NCI-H1105 (cell line): Measurements from ENCODE around the gene C20orf144.

Experiments
- DNase-seq: peaks from one replicate; lab custom pipeline; 2025; lab: John Stamatoyannopoulos, UW

The C20orf144 gene

DNA sequence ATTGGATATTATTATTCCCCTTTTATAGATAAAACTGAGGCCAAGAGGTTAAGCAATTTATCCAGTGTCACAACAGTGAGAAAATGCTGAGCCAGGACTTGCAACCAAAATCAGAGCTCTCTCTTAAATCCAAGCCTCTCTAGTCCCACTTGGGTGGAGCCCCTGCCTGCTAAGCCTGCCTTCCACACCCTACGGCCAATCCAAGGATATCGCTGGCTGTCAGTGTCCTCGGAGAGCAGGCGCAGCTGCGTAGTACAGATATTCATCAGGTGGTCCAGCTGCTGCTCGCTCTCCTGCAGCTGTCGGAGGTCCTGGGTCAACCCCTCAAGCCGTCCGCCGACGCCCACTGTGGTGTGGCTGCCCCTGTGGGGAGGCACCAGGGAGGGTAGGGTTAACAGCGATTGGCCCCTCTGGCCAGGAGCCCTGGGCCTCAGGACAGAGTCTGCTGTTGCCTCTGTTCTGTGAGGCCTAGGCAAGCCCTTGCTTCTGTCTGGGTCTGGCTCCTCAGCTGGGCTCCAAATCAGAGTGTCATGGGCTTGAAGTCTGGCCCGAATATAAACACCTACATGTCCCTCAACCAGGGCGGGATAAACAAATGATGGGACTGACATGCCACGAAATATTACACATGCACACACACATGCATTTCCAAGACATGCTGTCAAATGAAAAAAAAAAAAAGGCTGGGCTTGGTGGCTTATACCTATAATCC lies 16.0 kb downstream of the C20orf144 start:
- DNase-seq: no peak

DNA sequence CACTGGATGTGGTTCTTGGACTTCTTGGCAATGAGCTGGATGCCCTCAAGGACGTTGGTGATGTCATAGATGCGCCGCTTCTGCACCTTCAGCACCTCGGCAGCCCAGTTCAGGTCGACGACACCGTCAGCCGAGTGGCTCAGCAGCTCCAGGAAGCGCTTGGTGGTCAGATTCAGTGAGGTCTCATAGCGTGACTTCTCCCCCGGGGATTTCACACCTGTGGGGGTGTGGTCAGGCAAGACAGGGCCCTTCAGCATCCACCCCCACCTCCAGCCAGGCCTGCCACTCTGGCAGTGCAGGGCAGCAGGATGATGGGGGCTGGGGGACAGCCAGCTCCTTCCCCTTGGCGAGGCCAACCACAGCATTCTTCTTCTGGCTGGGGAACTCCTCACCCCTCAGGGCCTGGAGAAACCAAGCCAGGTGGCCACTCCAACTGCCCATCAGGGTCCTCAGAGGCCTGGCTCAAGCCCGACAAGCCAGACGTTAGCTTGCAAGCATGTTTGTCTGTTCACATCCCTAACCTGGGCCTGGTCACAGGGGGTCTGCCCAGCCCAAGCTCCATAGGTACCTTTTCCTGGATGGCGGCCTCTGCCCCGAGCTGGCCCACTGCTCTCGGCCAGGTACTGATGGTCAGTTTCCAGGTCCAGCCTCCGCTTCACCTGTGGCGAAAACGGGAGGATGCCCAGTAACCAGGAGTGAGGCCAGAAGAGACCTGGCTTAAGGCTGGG lies 17.8 kb downstream of the C20orf144 start:
- DNase-seq: no peak

DNA sequence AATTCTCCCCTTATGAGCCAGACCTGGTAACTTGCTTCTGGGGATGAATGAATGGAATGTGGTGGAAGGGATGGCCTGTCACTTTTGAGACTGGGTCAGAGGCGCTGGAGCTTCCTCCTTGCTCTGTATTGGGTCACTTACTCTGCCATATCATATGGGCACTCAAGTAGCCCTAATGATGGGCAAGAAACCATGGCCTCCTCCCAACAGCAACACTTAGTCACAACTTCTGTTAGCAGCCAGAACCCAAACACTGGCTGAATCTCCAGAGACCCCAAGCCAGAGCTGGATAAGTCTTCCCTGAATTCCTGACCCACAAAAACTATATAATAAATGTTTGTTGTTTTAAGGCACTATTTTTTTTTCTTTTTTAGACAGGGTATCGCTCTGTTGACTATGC lies 18.6 kb downstream of the C20orf144 start:
- DNase-seq: no peak

DNA sequence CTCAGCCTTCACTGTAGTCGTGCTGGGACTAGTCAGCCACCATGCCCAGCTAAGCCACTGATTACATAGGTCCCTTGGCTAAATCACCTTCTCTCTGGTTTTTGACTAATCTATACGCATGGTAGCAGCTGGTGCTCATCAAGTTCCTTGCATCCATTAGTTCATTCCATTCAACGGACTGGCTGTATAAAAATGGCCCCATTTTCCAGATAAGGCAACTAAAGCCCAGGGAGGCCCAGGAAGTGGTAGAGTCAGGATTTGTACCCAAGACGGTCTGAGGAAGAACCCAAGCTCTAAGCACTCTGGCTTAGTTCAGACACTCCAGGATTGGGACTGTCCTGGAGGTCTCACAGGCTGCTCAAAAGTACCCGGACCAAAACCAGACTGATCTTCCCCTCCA lies 19.2 kb downstream of the C20orf144 start:
- DNase-seq: no peak

DNA sequence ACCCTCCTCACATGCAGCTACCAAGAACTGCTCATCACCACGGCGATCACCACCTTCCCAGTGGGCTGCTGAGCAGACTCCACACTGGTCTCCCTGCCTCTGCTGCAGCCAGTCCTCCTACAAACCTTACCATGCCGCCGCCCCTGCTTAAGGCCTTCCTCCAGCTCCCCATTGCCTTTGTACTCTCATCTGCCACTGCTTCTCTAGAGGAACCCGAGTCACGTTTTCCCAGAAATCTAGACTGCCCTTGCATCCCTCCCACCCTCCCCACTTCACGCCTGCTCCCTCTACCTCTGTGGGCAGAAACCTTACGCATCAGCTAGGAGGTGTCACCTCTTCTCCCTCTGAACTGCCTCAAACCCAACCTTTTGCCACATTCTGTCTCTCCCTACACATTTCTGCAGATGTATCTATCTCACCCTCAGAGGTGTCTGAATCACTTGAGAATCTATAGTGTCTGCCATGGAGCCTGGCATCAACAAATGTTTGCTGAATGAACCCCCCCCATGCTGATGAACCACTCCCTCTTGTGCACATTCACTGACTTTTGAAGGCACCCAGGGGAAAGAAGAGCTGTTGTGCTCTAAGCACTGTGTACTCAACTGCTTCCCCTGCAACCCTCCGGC lies 19.7 kb downstream of the C20orf144 start:
- DNase-seq: no peak

DNA sequence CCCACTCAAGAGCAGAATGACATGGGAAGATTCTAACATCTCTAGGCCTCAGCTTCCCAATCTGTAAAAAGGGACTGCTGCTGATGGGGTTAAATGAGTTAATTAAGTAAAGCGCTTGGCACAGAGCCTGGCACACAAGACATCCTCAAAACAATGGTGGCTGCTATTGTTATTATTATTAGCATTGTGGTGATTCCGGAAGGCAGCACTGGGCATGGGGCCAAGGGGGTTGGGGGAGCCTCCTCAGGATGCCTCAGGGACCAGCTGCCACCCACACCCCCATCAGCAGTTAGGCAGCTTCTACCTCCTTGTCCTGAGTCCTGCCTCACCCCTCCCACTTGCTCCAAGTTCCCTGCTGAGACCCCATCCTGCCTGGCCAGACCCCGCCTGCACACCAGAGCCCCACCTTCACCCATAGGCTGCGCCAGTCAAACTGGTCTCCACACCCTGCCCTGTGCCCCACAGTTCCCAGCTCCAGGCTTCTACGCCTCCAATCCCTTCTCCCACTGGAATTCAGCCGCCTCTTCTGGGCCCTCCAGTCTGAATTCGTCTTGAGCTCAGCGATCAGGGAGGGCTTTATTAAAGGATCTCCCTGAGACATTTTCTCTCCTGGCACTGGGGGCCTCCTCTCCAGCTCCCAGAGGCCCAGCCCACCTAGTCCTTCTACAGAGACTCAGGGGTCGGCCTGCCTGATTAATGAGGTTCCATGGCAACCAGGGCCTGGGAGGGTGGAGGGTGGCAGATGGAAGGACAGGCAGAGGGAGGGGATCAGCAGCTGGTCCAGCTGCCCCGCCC lies 22.6 kb downstream of the C20orf144 start:
- peak; percentile 61 for DNase-seq

DNA sequence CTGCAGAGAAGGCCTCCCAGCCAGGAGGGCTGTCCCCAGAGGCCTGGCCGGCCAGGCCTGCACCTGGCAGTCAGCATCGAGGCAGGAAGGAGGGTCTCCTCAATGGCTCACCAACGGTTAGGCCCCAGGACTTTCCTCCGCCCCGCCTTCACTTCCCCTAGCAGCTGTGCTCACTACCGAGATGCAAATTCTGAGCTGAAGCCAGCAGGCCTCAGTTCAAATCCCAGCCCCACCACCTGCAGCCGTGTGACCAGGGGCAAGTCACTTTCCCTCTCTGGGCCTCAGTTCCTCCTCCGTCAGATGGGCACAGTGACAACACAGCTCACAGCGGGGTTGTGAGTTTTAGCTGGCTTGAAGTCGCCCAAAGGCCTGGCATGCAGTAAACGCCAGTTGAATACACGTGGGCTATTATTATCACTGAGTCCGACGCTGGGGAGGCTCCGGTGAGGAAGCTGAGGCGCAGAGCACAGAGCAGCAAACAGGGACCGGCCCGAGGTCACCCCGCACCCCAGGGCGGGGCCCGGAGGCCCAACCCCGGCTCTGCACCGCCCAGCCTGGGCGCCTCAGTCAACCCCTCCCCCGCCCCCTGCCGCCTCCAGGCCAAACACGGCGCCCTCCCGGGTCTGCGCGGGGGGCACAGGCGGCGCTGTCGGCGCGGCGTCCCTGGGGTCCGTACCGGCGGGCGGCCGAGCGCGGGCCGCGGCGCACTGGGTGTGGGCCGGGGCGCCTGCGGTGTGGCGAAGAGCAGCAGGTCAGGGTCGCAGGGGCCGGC lies 23.4 kb downstream of the C20orf144 start:
- DNase-seq: peak; percentile 18

DNA sequence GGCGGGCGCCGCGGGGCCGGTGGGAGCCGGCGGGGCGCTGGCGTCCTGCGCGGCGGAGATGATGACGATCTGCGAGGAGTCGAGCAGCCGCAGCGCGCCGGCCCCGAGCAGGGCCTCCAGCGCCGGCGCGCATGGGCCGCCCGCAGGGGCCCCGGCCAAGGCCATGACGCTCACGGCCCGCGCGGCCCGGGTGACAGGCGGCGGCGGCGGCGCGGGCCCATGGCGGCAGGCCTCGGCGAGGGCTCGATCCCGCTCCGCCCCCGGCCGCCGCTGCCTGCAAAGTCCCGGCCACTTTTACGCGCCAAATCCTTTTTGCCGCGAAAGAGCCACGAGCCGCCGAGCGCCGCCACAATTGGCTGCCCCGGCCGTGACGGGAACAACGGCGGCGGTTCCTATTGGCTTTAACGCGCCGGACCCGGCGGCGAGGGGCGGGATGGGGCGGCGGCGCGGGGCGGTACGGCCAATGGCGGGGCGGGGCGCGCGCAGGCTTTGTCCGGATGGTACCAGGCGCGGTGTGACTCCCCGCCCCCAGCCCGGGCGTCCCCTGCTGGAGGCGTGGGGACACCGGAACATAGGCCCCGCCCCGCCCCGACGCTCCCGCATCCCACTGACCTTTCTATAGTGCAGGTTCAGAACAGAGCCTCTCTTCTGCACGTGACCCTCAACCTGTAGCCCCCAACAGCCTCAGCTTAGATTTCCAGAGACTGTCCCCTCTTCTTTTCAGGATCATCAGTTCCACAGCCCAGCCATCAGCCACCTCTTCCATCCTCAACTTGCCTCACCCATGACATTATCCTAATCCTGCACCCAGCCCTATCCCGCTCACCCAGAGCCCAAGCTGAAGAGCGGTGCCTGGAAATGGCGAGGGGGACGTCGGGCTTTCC lies 24.2 kb downstream of the C20orf144 start, which contains the start of gene E2F1:
E2F1 (minus strand) TSS at position 286 of the 884 bp plus-strand sequence; CDS start at position 165, 121 bp downstream.
- DNase-seq: peak; percentile 98

DNA sequence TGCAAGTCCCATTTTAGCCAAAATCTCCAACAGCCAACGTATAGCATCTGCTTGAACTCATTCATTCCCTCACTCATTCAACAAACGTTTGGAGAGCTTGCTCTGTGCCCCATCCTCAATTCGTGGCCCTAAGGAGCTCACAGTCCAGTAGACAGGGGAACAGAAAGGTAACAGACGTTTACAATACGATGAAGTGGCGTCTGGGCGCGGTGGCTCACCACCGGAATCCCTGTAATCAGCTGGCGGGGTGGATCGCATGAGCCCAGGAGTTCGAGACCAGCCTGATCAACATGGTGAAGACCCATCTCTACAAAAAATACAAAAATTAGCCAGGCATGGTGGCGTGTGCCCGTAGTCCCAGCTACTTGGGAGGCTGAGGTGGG lies 24.8 kb downstream of the C20orf144 start:
- no peak for DNase-seq

DNA sequence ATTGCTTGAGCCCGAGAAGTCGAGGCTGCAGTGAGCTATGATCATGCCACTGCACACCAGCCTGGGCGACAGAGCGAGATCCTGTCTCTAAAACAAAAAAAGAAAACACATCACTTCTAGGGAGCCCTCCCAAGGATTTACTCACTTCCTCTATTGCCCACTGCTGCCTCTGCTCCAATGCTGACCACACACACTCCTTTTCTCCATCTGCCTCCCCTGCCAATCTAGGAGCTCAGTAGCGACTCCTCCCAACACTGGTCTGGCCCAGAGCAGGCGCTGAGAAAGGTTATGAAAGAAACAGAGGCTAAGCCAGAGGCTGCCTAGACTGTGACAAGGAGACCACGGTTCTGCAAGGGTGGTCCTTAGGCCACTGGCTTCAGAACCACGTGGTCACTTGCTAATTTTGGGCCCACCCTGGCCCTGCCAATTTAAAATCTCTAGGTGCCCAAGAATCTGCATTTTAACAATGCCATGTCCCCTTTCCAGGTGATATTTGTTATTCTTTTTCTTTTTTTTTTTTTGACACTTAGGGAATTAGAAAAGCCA lies 25.3 kb downstream of the C20orf144 start:
- no peak for DNase-seq

DNA sequence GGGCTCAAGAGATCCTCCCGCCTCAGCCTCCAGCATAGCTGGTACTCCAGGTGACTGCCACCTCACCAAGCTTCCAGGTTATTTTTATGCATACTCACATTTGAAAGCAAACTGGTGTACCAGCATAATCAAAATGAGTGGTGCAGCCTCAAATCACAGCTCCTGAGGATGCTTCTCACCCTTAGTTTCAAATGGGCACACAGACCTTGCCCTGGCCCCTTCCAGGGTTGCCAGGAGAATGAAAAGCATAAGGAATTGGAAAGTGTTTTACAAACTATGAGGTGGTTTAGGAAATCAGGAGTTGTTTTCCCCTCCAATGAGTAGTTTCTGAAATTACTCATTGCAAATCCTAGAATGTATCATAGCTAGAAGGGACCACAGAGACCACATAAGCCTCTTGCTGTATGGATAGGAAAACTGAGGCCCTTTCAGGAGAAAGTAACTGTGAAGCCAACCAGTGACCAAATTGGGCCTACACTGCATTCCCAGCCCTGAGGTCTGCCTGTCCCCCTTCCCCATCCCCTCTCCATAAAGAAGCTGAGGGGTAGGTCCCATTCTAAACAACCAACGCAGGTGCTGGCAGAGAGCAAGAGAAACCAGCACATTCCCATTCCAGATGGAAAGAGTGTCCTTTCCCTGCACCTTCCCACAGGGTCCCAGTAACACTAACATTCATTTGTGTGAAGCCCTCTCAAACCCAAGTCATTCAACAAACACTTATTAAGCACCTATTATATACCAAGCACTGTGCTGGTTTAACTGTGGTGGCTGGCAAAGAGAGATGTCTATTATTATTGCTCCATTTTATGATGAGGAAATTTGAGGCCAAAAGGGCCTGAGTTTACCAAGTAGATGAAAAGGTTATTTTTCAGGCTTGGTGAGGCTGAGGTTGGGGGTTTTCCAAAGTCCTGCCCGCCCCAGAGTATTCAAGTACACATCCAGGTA lies 26.1 kb downstream of the C20orf144 start:
- no peak for DNase-seq

DNA sequence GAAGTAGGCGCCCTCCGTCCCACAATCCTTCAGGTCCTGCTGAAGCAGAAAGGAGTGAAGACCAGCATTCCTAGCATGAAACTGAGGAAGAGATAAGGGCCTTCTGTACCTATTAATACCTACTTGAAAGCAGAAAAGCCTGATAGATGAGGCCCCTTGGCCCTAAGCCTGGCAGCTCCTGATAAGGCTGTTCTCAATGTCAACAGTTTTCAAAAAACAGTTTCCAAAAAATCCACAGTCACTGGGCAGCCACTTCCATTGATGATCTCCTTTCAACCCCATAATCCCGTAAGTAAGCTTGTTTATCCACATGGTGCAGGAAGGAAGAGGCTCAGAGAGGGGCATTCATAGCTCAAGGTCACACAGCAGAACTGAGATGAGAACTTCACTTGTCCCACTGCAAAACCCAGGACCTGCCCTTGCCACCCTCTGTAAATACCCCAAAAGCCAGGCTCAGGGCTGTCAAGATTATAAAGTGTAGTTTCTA lies 26.9 kb downstream of the C20orf144 start:
- DNase-seq: no peak

DNA sequence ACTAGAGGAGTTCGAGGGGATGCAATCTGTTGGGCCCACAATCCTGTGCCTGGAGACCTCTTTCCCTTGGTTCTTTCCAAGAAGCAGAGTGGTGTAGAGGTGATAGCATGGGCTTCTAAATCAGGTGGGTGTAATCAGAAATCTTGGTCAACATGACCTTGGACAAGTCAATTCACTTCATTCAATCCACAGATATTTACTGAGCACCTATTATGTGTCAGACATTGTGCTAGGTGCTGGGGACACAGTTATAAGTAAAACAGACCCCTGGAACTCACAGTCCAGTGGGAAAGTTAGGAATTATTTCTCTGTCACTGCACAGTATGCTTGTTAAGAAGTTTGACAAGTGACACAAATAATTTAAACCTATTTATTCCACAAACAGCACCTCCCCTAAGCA lies 27.4 kb downstream of the C20orf144 start:
- no peak for DNase-seq

DNA sequence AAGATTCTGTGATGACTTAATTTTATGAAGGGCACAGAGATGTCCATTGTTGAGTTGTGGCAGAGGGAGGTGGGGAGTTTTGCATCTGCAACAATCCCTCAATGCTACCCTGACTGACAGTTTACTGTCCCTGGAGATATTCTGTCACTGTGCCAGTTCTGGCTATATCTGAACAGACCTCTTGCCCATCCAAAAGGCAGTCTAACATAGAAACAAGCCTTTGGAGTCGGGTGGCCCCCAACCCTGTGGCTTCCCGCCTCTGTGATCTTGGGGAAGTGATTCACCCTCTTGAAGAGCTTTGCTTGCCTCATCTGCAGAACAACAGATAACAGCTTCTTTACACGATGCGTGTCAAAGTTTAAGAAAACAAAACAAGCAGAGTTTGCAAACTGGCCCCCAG lies 27.8 kb downstream of the C20orf144 start:
- no peak for DNase-seq

DNA sequence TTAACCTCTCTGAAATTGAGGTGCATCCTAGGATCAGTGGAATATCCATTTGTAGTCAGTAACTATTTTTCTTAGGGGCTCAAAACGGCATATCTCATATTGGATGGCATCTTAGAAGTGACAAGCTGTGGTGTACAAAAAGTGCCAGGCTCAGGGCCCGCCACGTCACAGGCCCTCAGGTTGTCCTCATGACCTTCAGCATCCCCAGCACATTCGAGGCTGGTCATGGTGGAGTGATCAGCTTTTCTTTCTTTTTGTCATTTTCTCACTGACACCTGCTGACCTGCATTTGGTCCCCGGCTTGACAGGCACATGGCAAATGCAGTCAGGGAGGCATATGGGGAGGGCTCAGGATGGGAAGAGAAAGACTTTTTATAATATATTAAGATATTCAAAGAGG lies 31.2 kb downstream of the C20orf144 start:
- DNase-seq: no peak

DNA sequence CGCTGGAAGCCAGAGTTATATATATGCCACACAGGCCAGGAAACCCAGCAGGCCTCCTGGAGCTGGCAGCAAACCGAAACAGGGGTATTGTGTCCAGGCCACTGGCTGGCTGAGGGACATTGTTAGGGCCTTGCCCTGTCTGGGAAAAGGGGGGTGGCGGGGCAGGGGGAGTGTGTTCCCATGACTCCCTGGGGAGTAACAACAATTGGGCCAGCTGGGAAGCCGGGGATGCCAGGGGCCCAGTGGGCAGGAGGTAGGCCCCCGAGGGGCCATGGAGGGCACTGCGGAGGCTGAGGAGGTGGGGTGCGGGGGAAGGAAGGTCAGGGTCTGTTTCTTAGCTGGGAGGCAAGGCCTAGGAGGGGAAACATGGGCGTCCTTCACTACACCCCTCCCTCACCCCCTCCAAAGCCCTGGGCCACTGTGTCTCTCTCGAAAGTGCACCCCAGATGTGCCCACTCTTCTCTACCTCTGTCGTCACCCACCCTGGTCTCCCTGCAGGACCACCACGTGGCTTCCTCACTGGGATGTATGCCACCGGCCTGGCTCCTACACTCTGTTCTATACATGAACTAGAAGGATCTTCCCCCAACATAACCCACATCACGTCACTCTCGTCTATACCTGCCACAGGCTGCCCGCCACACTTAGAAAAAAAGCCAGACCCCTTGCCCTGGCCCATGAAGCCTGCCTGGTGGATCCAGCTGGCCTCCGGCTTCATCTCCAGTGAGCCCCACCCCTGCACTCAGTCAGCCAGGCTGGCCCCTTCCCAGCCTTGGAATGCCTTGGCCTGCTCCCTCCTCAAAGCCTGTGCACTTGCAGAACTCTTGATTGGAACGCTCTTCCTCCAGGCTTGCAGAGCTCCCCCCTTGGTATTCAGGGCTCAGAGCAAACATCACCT lies 31.9 kb downstream of the C20orf144 start:
- DNase-seq: no peak

DNA sequence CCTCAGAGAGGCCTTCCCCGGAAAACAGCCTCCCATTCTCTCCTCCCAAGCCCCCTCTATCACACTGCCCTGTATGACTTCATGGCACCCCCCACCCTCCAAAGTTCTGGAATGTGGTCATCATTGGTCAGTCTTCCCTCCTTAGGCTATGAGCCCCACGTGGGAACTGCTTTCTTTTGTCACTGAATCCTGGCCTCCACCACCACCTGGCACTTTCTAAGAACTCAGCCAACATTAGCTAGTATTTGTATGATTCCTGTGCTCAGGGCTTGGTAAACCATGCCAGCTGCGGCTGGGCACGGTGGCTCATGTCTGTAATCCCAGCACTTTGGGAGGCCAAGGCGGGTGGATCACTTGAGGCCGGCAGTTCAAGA lies 32.5 kb downstream of the C20orf144 start:
- DNase-seq: no peak

DNA sequence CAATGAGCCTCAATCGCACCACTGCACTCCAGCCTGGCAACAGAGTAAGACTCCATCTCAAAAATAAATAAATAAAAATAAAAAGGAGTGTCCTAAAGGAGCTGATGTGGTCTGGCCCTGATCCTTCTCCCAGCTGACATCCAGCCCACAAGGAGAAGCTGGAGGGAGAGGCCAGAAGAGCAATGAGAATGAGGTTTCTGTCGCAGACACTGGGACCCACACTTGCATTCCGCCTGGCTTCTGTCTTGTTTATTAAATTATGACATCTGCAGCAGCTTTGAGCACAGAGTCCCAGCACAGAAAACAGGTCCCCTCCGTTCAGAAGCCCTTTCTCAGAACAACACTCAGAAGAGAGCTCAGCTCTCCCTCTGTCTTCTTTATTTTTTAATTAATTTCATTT lies 34.3 kb downstream of the C20orf144 start:
- no peak for DNase-seq
